DOHH2 (cell line): ENCODE measurements around the gene KRTAP12-2.

Experiments used
- EZH2phosphoT487 ChIP-seq: fragments of 200-600 bp; sonication (generic); IDR thresholded peaks from 2 replicates; pipeline ENCODE4 v1.6.1; 2017; ENCODE audit warnings: borderline replicate concordance, mild to moderate bottlenecking, antibody characterized with exemption, low read length, moderate library complexity, mixed read lengths
- TF ChIP-seq, protein P1 (sequence below): fragments of 200-600 bp; sonication (generic); IDR thresholded peaks from one replicate; pipeline ENCODE4 v1.5.1; 2014; ENCODE audit warnings: antibody characterized with exemption, mild to moderate bottlenecking, low read depth, low read length; ENCODE audit not compliant: poor library complexity, severe bottlenecking

DNA sequence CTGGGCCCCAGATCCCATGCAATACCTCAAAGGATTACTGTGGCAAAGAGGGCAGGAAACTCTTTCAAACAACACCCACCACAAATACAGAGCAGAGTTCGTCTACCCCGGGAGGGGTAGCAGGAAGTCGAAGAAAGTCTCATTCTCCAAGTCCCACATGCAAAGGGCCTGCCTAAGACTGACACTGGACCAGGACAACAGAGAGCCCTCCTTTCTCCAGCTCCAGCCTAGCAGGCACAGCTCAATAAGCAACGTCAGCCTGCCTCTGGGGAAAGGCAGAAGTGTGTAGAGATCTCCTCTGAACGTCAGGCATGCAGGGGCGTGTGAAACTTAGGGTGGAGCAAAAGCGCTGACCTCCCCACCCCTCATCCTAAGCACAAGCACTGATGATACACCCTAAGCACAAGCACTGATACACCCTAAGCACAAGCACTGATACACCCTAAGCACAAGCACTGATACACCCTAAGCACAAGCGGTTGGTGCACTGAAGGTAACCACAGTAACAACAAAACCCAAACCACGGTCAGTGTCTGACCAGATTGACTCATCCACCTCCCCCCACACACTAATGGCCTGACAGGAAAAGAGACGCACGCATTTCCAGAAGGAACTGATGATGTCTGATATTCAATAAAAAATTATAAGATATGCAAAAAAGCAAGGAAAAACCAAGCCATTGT lies 7.7 kb downstream of the KRTAP12-2 start:
- TF ChIP-seq EZH2phosphoT487: no peak
- TF ChIP-seq, protein P1, sequence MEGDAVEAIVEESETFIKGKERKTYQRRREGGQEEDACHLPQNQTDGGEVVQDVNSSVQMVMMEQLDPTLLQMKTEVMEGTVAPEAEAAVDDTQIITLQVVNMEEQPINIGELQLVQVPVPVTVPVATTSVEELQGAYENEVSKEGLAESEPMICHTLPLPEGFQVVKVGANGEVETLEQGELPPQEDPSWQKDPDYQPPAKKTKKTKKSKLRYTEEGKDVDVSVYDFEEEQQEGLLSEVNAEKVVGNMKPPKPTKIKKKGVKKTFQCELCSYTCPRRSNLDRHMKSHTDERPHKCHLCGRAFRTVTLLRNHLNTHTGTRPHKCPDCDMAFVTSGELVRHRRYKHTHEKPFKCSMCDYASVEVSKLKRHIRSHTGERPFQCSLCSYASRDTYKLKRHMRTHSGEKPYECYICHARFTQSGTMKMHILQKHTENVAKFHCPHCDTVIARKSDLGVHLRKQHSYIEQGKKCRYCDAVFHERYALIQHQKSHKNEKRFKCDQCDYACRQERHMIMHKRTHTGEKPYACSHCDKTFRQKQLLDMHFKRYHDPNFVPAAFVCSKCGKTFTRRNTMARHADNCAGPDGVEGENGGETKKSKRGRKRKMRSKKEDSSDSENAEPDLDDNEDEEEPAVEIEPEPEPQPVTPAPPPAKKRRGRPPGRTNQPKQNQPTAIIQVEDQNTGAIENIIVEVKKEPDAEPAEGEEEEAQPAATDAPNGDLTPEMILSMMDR: no peak
